ENCODE measurements around the gene SNTG2. TPM values are rescaled to one million over a fixed set of nuclear protein-coding genes. Genes with fewer than 3 reads are reported as not detected.

Gene SNTG2
- total and polyA plus RNA-seq, 9 donors: 0.17 to 5.7 (median 1.3) TPM; not detected in 1

DNA sequence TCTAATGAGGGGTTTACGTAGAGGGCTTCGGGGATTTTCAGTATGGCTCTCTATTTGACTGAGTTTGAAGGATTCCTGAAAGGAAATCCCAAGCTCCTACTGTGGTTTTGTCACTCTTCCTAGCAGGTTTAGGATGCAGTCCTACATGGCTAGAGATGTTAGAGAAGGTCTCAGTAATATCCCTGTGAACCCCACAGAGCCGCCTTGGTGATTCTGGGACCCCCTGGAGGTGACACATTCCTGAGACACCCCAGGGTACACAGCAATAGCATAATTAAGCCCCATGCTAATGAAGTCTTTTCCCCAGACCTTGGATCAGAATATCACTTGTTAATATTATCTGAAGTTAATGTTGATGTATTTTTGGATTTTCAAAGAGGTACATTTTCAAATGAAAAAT is 103.8 kb downstream of the SNTG2 start:
- intact Hi-C loops (cut with DNase I): no loop called here
- H3K4me3 ChIP-seq: no peak overlapping the region
- no peak overlapping the region for H3K27ac ChIP-seq
- TF ChIP-seq POLR2A (IDR thresholded peaks at IDR 0.05) (no peak), EP300 (IDR thresholded peaks at IDR 0.05) (no peak)
- TF ChIP-seq, protein P1, sequence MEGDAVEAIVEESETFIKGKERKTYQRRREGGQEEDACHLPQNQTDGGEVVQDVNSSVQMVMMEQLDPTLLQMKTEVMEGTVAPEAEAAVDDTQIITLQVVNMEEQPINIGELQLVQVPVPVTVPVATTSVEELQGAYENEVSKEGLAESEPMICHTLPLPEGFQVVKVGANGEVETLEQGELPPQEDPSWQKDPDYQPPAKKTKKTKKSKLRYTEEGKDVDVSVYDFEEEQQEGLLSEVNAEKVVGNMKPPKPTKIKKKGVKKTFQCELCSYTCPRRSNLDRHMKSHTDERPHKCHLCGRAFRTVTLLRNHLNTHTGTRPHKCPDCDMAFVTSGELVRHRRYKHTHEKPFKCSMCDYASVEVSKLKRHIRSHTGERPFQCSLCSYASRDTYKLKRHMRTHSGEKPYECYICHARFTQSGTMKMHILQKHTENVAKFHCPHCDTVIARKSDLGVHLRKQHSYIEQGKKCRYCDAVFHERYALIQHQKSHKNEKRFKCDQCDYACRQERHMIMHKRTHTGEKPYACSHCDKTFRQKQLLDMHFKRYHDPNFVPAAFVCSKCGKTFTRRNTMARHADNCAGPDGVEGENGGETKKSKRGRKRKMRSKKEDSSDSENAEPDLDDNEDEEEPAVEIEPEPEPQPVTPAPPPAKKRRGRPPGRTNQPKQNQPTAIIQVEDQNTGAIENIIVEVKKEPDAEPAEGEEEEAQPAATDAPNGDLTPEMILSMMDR (IDR thresholded peaks at IDR 0.05): no peak
- no peak for DNase-seq
- H3K27me3 ChIP-seq: no peaks in the 10 kb centered on the region
- H3K36me3 ChIP-seq: no peaks in the 10 kb centered on the region
- no peaks in the 10 kb centered on the region for H3K4me1 ChIP-seq (ENCODE audit: insufficient read depth)
- H3K9me3 ChIP-seq: no peaks in the 10 kb centered on the region
- 89 to 97% (median 90%) methylated on average over 3 of the region's 3 CpGs for WGBS, 3 donors

- Histone ChIP-seq H3K4me1 (ENCODE audit: insufficient read depth) (no peaks in the 10 kb centered on the region), H3K27me3 (no peaks in the 10 kb centered on the region), H3K27ac (no peak overlapping the region), H3K9me3 (no peaks in the 10 kb centered on the region), H3K36me3 (no peaks in the 10 kb centered on the region), H3K4me3 (no peak overlapping the region)
- DNase-seq: no peak
- WGBS, 3 donors: 79 to 84% (median 82%) methylated on average over 11 of the region's 11 CpGs
- intact Hi-C loops (cut with DNase I): no loop called here
- TF ChIP-seq EP300 (IDR thresholded peaks at IDR 0.05) (no peak), POLR2A (IDR thresholded peaks at IDR 0.05) (no peak)
- TF ChIP-seq, protein P1 (IDR thresholded peaks at IDR 0.05): no peak
Observed at GRCh38 chr2:1055014-1055595, 104.5 kb downstream of the SNTG2 start.

- no peaks in the 10 kb centered on the region for H3K4me1 ChIP-seq (ENCODE audit: insufficient read depth)
- no peaks in the 10 kb centered on the region for H3K36me3 ChIP-seq
- intact Hi-C loops (cut with DNase I): no loop called here
- DNase-seq: no peak
- TF ChIP-seq POLR2A (IDR thresholded peaks at IDR 0.05): no peak
- no peak for TF ChIP-seq EP300 (IDR thresholded peaks at IDR 0.05)
- TF ChIP-seq, protein P1 (IDR thresholded peaks at IDR 0.05): no peak
- H3K9me3 ChIP-seq: no peaks in the 10 kb centered on the region
- H3K27me3 ChIP-seq: no peaks in the 10 kb centered on the region
- H3K27ac ChIP-seq: no peak overlapping the region
- 86 to 89% (median 86%) methylated on average over 3 of the region's 3 CpGs for WGBS, 3 donors
- H3K4me3 ChIP-seq: no peak overlapping the region
Observed at GRCh38 chr2:1060372-1060771, 109.7 kb downstream of the SNTG2 start.

DNA sequence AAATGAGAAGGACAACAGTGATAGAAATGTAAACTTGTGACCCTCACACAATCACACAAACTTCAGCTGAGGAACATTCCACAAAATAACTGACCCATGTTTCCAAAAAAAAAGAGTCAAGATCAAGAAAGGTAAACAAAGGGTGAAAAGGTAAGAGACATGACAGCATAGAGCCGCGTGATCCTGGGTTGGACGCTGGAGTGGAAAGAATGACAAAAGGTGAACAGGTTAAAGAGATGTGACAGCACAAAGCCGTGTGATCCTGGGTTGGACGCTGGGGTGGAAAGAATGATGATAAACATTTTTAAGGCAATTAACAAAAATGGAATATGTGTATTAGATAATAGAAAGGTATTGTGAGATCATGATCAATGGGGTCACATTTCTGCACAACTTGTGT is 110.3 kb downstream of the SNTG2 start:
- no peak for DNase-seq
- H3K27me3 ChIP-seq: no peaks in the 10 kb centered on the region
- H3K27ac ChIP-seq: no peak overlapping the region
- intact Hi-C loops (cut with DNase I): no loop called here
- H3K4me3 ChIP-seq: no peak overlapping the region
- 77 to 80% (median 77%) methylated on average over 5 of the region's 5 CpGs for WGBS, 3 donors
- no peaks in the 10 kb centered on the region for H3K4me1 ChIP-seq (ENCODE audit: insufficient read depth)
- H3K36me3 ChIP-seq: no peaks in the 10 kb centered on the region
- no peak for TF ChIP-seq EP300 (IDR thresholded peaks at IDR 0.05)
- TF ChIP-seq, protein P1 (IDR thresholded peaks at IDR 0.05): no peak
- TF ChIP-seq POLR2A (IDR thresholded peaks at IDR 0.05): no peak
- no peaks in the 10 kb centered on the region for H3K9me3 ChIP-seq
